ENCODE data around the gene KCNIP3.
A peak's percentile ranks its signal among the peaks of the same experiment; 100 is the strongest.

KCNIP3 gene

DNA sequence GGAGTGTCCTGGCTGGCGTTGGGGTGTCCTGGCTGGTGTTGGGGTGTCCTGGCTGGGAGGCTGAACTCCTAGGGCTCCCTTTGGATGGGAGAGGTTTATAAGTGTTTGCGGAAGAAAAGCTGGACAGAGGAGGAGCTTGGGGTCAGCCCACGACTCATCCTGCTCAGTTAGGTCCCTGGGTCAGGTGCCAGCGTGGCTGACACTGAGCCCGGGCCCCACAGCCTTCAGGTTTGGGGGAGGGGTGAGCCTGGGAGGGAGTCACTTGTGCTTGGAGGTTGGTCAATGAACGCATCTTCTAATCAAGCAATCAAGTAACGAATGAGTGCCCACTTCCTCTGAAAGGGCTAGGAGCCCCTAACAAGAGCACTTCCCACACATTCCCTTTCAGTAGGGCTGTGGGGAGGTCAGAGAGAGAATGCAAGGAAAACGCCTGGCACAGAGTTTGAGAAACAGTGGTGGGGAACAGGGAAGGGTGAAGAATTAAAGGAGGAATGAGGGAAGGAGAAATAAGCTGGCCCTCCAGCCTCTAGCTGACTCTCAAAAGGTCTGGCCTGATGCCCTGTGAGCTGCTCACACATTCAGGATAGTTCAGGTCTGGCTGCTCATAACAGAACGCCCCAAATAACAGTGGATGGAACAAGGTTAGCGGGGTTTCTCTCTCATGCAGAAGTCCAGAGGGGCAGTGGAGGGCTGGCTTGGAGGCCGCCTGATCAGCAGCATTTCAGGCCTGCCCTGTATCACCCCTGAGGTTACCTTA is 670 bp downstream of the KCNIP3 start:
- CTCF ChIA-PET = no interaction called here
- Mint-ChIP-seq H3K36me3 (no peaks in the 10 kb centered on the region), H3K4me1 (no peaks in the 10 kb centered on the region), H3K27me3 (peaks cover 51% of the 10 kb centered on the region), H3K27ac (no peak overlapping the region), H3K9me3 (no peaks in the 10 kb centered on the region), H3K4me3 (no peak overlapping the region)
- no peak for DNase-seq

DNA sequence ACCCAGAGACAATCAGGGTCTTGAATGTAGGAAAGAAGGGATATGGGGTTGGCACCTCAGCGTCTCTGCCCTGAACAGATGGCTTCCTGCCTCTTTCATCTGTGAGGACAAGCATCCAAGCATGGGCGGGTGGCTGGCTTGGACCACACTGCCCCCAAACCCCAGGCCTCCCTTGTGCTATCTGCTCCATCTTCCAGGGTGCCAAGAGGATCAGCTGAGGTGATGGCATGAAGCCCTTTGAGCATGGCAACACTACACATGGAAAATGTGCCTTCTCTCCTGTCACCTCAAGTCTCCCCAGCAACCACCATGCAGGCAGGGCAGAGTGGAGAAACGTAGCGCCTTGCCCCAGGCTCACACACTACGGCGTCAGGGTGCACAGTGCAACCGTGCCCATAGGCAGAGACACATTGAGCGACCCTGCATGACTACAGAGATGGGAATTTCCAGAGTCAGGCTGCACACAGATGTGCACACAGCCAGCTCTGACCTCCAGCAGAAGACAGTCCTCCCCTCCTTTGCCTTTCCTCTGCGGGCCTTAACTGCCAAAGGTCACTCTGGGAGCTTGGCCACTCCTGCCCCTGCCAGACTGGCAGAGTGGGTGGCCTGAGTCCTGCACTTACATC is 1.5 kb downstream of the KCNIP3 start:
- Mint-ChIP-seq H3K4me1 (no peaks in the 10 kb centered on the region), H3K9me3 (no peaks in the 10 kb centered on the region), H3K27me3 (peaks cover 51% of the 10 kb centered on the region), H3K4me3 (no peak overlapping the region), H3K27ac (no peak overlapping the region), H3K36me3 (no peaks in the 10 kb centered on the region)
- CTCF ChIA-PET = no interaction called here
- no peak for DNase-seq

DNA sequence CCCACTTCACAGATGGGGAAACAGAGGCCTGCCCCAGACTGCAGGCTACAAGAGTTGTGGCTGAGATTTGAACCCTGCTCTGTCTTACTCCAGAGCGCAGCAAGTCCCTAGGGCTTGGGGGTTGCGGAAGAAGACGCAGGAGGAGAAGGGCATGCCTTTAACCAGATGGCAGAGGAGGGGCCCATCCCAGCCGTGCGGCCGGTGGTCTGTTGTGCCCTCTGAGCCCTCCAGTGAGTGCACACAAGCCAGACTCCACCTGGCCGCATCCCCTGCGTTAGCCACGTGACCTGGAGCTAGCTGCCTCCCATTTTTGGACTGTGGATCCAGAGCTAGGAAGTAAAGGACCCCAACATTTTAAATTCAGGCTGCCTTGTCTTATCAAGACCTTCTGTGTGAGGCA is 2.8 kb downstream of the KCNIP3 start:
- Mint-ChIP-seq H3K9me3 (no peaks in the 10 kb centered on the region), H3K4me3 (no peak overlapping the region), H3K36me3 (no peaks in the 10 kb centered on the region), H3K27ac (no peak overlapping the region), H3K27me3 (peaks cover 47% of the 10 kb centered on the region), H3K4me1 (no peaks in the 10 kb centered on the region)
- CTCF ChIA-PET = no interaction called here
- DNase-seq = no peak

DNA sequence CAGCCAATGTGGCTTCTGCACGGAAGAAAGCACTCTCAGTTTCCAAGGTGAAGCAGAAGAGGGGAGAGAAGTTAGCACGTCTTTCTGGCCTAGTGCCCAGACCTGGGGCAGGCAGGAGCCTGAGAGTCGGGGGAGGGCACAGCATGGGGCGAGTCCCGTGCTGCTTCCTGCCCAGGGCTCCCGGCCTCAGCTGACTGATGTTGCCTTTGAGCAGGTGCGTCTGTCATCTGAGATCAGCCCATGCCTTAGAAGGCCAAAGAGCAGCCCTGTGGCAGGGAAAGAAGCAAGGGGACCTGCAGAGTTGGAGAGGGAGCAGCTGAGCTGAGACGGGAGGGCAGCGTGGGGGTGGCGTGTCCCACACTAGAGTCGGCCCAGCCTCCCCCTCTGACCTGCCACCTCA is 3.3 kb downstream of the KCNIP3 start:
- CTCF ChIA-PET = no interaction called here
- Mint-ChIP-seq H3K27me3 (peaks cover 45% of the 10 kb centered on the region), H3K4me1 (no peaks in the 10 kb centered on the region), H3K4me3 (no peak overlapping the region), H3K36me3 (no peaks in the 10 kb centered on the region), H3K9me3 (no peaks in the 10 kb centered on the region), H3K27ac (no peak overlapping the region)
- DNase-seq = peak; percentile 22

DNA sequence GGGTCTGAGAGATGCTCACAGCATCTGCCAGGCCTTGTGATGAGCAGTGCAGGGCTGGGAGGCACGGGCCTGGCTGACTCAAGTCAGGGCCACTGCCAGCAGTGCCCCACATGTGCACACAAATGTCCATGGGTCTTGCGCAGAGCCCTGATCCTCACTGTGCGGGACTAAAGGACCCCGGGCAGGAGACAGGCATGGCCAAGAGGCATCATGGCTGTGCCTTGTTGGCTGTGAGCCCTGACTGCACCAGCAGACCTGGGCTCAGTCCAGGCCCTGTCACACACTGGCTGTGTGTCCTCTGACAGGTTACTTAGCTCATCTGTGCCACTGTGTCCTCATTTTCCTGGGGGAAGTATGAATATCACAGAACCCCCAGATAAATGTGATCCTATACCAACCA is 4.0 kb downstream of the KCNIP3 start:
- Mint-ChIP-seq H3K4me1 (no peaks in the 10 kb centered on the region), H3K27ac (no peak overlapping the region), H3K9me3 (no peaks in the 10 kb centered on the region), H3K27me3 (peaks cover 43% of the 10 kb centered on the region), H3K36me3 (no peaks in the 10 kb centered on the region), H3K4me3 (no peak overlapping the region)
- CTCF ChIA-PET = no interaction called here
- DNase-seq = no peak

DNA sequence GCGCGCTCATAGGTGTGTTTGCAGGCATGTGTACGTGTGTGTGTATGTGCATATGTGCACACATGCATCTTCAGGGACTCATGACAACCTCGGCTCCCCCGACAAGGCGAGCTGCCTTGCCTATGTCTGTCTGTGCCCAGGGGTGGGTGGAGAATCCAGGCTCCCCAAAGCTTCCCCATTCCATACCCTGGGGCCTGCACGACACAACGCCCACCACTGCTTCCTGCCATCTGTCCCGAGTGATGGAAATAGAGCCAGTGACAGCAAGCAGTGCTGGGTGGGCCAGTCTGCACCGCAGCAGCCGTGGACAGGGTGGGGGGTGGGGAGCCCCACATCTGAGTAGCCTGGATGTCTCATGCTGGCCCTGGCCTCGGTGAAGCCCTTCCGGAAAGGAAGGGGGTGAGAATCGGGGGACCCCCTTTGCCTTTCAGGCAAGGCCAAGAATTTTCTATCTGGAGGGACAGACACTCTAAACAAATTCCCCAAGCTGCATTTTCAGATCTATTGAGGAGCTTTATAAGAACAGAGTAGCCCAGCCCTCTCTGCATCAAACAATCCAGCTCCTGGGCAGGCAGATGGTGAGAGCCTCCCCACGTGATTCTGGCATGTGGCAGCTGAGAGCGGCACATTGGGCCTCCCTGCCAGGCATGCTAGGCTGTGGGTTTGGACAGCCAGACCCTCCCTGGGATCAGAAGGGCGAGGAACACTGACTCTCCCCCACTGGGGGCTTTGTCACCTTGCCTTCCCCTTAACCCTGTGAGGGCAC is 4.9 kb downstream of the KCNIP3 start:
- CTCF ChIA-PET = no interaction called here
- no peaks in the 10 kb centered on the region for H3K9me3 Mint-ChIP-seq
- H3K4me3 Mint-ChIP-seq = no peak overlapping the region
- no peaks in the 10 kb centered on the region for H3K36me3 Mint-ChIP-seq
- no peak for DNase-seq
- H3K4me1 Mint-ChIP-seq = no peaks in the 10 kb centered on the region
- H3K27me3 Mint-ChIP-seq = peaks cover 34% of the 10 kb centered on the region
- H3K27ac Mint-ChIP-seq = no peak overlapping the region

DNA sequence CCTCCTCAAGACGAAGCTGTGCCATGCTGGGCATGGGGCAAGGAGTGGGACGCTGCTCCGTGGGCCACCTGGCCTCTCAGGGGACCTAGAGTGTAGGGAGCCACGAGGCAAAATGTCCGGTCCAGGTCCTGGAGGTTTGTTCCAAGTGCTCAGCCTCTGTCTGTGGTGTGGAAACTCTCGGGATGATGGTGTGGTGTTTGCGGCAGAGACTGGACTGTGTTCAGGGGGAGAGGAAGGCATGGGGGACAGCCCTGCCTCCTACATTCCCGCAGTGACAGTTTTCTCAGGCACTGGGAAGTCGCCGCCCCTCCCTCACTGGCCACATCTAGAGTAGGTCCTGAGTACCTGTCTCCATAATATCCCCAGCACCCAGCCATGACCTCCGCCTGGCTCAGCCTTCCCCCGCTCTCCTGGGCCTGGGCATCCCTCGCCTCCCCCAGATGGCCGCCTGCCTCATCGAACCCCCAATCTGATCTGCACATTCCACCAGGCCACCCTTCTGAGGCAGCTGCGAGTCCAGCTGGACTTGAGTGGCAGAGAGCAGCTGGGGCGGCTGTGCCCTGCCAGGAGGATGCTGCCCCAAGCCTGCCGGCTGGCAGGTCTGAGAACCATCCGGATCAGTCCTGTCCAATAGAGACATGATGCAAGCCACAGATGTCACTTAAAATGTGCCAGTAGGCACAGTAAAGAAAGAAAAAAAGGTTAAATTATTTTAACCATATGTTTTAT is 6.2 kb downstream of the KCNIP3 start:
- H3K4me3 Mint-ChIP-seq = no peak overlapping the region
- H3K36me3 Mint-ChIP-seq = no peaks in the 10 kb centered on the region
- DNase-seq = no peak
- H3K27me3 Mint-ChIP-seq = peaks cover 21% of the 10 kb centered on the region
- no peaks in the 10 kb centered on the region for H3K9me3 Mint-ChIP-seq
- CTCF ChIA-PET = no interaction called here
- H3K27ac Mint-ChIP-seq = no peak overlapping the region
- no peaks in the 10 kb centered on the region for H3K4me1 Mint-ChIP-seq

DNA sequence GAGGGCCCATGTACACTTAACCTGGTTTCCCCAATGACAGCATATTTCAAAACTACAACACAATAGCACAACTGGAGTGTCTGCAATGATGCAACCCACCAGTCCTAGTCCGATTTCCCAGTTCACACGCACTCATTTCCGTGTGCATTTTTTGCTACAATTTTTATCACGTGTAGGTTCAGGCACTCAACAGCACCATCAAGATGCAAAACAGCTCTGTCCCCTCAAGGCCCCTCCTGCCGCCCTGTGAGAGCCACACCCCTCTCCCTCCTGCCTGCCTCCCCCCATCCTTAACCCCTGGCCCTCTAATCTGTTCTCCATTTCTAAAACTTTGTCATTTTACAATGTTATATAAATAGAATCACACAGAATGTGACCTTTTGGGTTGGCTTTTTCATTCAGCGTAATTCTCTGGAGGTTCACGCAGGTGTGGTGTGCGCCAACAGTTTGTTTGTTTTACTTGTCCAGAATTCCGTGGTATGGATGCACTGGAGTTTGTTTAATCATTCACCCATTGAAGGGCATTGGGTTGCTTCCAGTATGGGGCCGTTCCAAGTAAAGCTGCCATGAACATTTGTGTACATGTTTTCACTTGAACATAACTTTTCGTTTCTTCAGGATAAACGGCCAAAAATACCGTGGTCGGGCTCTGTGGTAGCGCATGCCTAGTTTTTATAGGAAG is 8.4 kb downstream of the KCNIP3 start:
- Mint-ChIP-seq H3K36me3 (no peaks in the 10 kb centered on the region), H3K27ac (no peak overlapping the region), H3K9me3 (no peaks in the 10 kb centered on the region), H3K4me3 (no peak overlapping the region), H3K4me1 (no peaks in the 10 kb centered on the region), H3K27me3 (peaks cover 8% of the 10 kb centered on the region)
- DNase-seq = no peak
- CTCF ChIA-PET = no interaction called here

DNA sequence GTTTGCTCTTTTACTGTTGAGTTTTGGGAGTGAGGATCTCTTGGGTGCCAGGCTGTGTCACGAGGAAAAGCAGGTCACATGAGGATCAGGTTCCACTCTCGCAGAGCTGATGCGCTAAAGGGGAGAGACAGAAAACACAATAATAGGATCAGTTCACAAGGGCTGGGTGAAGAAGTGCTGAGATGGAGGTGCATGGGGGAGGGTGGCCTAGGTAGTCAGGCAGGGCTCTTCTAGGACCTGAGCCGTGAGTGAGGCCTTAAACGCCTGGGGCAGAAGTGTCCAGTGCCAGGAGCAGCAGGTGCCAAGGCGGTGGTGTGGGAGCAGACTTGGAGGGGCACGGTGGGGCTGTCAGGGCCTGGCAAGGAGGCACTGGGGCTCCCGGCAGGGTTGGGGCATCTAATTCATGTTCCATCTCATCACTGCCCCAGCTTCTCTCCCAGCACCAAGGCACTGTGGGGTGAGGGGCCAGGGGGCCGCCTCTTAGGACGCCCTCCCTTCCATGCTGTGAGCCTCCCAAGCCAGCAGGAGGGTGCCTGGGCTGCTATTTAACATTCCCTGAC is 9.3 kb downstream of the KCNIP3 start:
- CTCF ChIA-PET = no interaction called here
- H3K4me1 Mint-ChIP-seq = no peaks in the 10 kb centered on the region
- H3K4me3 Mint-ChIP-seq = no peak overlapping the region
- no peak overlapping the region for H3K27ac Mint-ChIP-seq
- H3K27me3 Mint-ChIP-seq = no peaks in the 10 kb centered on the region
- no peaks in the 10 kb centered on the region for H3K36me3 Mint-ChIP-seq
- H3K9me3 Mint-ChIP-seq = no peaks in the 10 kb centered on the region
- DNase-seq = no peak

DNA sequence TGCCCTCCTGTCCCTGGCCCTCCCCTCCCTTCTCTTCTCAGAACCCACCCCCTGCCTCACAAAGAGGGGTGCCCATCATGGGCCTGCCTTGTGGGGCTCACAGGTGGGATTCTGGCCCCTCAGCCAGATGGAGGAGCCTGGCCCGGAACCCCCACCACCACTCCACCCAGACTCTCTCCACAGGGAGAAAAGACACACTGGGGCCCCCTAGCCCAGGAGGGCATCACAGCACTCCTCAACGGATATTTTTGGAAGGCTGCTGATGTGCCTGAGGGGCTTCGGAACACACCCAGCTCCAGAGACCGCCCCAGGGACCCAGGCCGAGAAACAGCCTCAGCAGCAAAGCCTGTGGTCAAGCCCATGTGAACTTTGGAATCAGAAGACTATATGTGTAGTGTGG is 9.9 kb downstream of the KCNIP3 start:
- no peaks in the 10 kb centered on the region for H3K36me3 Mint-ChIP-seq
- H3K27ac Mint-ChIP-seq = no peak overlapping the region
- CTCF ChIA-PET = no interaction called here
- H3K4me1 Mint-ChIP-seq = no peaks in the 10 kb centered on the region
- H3K27me3 Mint-ChIP-seq = no peaks in the 10 kb centered on the region
- H3K9me3 Mint-ChIP-seq = no peaks in the 10 kb centered on the region
- DNase-seq = no peak
- no peak overlapping the region for H3K4me3 Mint-ChIP-seq

DNA sequence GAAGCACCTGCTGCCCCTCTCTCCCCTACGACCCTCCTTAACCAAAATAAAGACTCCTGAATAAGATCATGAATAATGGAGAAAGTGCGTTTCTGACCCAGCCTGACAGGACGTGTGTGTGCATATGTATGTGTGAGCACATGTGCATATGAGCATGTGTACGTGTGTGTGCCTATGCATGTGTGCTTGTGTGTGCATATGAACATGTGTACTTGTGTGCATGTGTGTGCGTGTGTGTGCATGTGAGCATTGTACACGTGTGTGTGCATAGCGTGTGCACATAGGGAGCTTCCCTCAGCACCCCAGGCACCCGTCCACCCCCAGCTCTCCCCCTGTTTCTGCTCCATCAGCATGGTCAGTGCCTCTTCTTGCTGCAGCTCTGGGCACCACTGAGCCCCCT is 10.7 kb downstream of the KCNIP3 start:
- H3K36me3 Mint-ChIP-seq = no peaks in the 10 kb centered on the region
- H3K4me1 Mint-ChIP-seq = no peaks in the 10 kb centered on the region
- no peaks in the 10 kb centered on the region for H3K27me3 Mint-ChIP-seq
- no peak overlapping the region for H3K27ac Mint-ChIP-seq
- no peaks in the 10 kb centered on the region for H3K9me3 Mint-ChIP-seq
- CTCF ChIA-PET = no interaction called here
- DNase-seq = no peak
- H3K4me3 Mint-ChIP-seq = no peak overlapping the region

DNA sequence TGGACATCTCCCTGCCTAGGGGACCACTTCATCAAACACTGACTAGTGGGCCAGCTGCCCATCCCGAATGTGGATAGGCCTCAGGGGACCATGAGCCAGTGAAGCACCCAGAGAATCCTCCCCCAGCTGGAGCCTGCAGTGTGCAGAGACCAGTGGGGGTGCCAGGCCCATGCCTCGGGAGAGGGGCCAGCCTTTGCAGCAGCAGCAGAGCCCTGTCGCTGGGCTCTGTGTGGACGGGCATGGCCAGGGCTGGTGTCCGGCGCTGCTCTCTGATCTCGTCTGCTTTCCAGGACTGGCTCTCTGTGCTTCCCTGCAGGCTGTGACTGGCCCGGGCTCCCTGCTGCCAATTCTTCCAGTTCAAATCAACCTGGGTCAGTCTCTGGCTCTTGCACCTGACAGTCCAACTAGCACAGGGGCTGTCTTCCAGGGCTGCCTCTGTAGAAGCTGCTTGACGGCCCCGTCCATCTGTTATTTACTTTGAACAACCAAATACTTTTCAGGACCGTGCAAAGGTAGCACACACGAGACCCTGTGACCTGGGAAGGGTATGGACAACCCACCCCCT is 11.4 kb downstream of the KCNIP3 start:
- H3K9me3 Mint-ChIP-seq = no peaks in the 10 kb centered on the region
- DNase-seq = no peak
- no peak overlapping the region for H3K27ac Mint-ChIP-seq
- no peaks in the 10 kb centered on the region for H3K4me1 Mint-ChIP-seq
- CTCF ChIA-PET = no interaction called here
- H3K27me3 Mint-ChIP-seq = no peaks in the 10 kb centered on the region
- no peak overlapping the region for H3K4me3 Mint-ChIP-seq
- no peaks in the 10 kb centered on the region for H3K36me3 Mint-ChIP-seq

DNA sequence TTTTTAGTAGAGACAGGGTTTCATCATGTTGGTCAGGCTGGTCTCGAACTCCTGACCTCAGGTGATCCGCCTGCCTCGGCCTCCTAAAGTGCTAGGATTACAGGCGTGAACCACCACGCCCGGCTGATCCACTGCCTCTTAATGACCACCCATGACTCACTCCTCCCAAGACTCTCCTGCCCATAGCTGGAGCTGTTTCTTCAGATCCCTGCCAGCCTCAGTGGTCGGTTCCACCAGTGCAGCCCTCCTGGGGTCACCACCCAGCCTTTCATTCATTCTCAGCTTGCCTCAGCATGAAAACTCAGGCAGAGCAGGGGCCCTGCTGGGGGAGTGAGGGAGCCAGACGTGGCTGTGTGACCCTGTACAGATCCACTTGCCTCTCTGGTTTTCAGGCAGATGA is 12.5 kb downstream of the KCNIP3 start:
- Mint-ChIP-seq H3K4me1 (no peaks in the 10 kb centered on the region), H3K9me3 (no peaks in the 10 kb centered on the region), H3K4me3 (no peak overlapping the region), H3K36me3 (no peaks in the 10 kb centered on the region), H3K27me3 (no peaks in the 10 kb centered on the region), H3K27ac (no peak overlapping the region)
- CTCF ChIA-PET = interaction anchor here (0.6 kb wide), 1 partner anchor 268 kb away, joined by 3 read pairs; no protein-coding TSS in a partner anchor
- DNase-seq = no peak

DNA sequence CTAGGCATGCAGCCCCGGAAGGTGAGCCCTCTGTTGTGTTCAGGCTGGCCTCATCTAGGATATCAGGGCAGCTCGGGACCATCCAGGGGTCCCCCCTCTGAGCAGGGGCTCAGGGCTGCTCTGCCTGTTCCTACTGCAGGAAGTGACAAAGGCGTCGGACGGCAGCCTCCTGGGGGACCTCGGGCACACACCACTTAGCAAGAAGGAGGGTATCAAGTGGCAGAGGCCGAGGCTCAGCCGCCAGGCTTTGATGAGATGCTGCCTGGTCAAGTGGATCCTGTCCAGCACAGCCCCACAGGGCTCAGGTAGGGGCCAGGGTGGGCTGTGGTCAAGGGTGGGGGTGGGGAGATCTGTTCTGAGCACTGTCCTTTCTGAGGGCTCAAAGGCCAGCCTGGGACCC is 13.1 kb downstream of the KCNIP3 start:
- H3K27me3 Mint-ChIP-seq = no peaks in the 10 kb centered on the region
- H3K4me3 Mint-ChIP-seq = no peak overlapping the region
- DNase-seq = no peak
- CTCF ChIA-PET = no interaction called here
- H3K9me3 Mint-ChIP-seq = no peaks in the 10 kb centered on the region
- H3K4me1 Mint-ChIP-seq = no peaks in the 10 kb centered on the region
- no peak overlapping the region for H3K27ac Mint-ChIP-seq
- no peaks in the 10 kb centered on the region for H3K36me3 Mint-ChIP-seq

Data from activated naive CD4-positive, alpha-beta T cell treated with anti-CD3 and anti-CD28 coated beads, Interleukin-2, amount 10 ng/mL, durations not matched to agents 7 days and 5 days (primary cell).